Urinary bladder (tissue), 4 donors: Measurements from ENCODE around the gene INPP5E. TPM values are rescaled to one million over a fixed set of nuclear protein-coding genes. Genes with fewer than 3 reads are reported as not detected.
"Not testable (repeated sequence)": the region's sequence is repeated elsewhere in the genome, so short reads cannot be mapped to it uniquely, and the experiment has no call there.

Experiments used
- DNase-seq: peaks from one replicate; pipeline ENCODE4 v3.0.0-alpha.2; 2015; ENCODE audit errors: extremely low spot score
- H3K27ac ChIP-seq: one replicate; pipeline ENCODE4 v1.5.1; 2013; ENCODE audit warnings: low read depth, mild to moderate bottlenecking, moderate library complexity
- H3K36me3 ChIP-seq: one replicate; pipeline ENCODE4 v1.6.1; 2013; ENCODE audit warnings: mild to moderate bottlenecking, moderate library complexity; ENCODE audit not compliant: insufficient read depth
- H3K4me1 ChIP-seq: one replicate; pipeline ENCODE4 v1.6.1; 2013; ENCODE audit warnings: mild to moderate bottlenecking, moderate library complexity; ENCODE audit not compliant: insufficient read depth
- H3K4me3 ChIP-seq: one replicate; pipeline ENCODE4 v1.5.1; 2013; ENCODE audit warnings: low read depth, low read length
- WGBS: extraction: QIAGEN DNeasy Blood & Tissue Kit; methylation state at CpG from one replicate; pipeline ENCODE4 v1.1.7; 2013; 5-methylcytosine and 5-hydroxymethylcytosine counted together
- polyA plus RNA-seq: library from polyadenylated mRNA; stranded (reverse); fragments of 200-250 nt; gene quantifications from one replicate; pipeline ENCODE4 v1.2.3, GENCODE V29; 2013
- total RNA-seq: library from RNA; depleted of rRNA; stranded (reverse); fragments of >200 nt; gene quantifications from one replicate; pipeline ENCODE4 v1.2.3, GENCODE V29; 2014
- donor health status: healthy with polysubstance abuse.
- donor health status: healthy.

Gene INPP5E
- total and polyA plus RNA-seq, 2 donors: 5.3 to 12.6 TPM

- H3K4me3 ChIP-seq: no peak overlapping the region
- no peak overlapping the region for H3K27ac ChIP-seq
- peaks cover 3% of the 10 kb centered on the region for H3K36me3 ChIP-seq
- DNase-seq: no peak
- WGBS: 88% methylated on average over 37 of the region's 37 CpGs
- no peaks in the 10 kb centered on the region for H3K4me1 ChIP-seq
These were observed 5.6 kb downstream of the INPP5E start for GRCh38 chr9:136433849-136434579.

GRCh38 chr9:136433043-136433715 lies 6.5 kb downstream of the INPP5E start:
- H3K27ac ChIP-seq: no peak overlapping the region
- peaks cover 3% of the 10 kb centered on the region for H3K36me3 ChIP-seq
- DNase-seq: no peak
- no peak overlapping the region for H3K4me3 ChIP-seq
- no peaks in the 10 kb centered on the region for H3K4me1 ChIP-seq
- 94% methylated on average over 36 of the region's 36 CpGs for WGBS

- 94% methylated on average over 26 of the region's 26 CpGs for WGBS
These were observed 7.1 kb downstream of the INPP5E start for GRCh38 chr9:136432591-136432990.

GRCh38 chr9:136431782-136432350 lies 7.8 kb downstream of the INPP5E start:
- DNase-seq: no peak
- no peaks in the 10 kb centered on the region for H3K4me1 ChIP-seq
- peaks cover 3% of the 10 kb centered on the region for H3K36me3 ChIP-seq
- WGBS: 95% methylated on average over 36 of the region's 36 CpGs
- no peak overlapping the region for H3K27ac ChIP-seq
- no peak overlapping the region for H3K4me3 ChIP-seq

More at GRCh38 chr9:136432591-136432990, 7.1 kb downstream of the INPP5E start:
- H3K4me3 ChIP-seq: no peak overlapping the region
- H3K36me3 ChIP-seq: peaks cover 3% of the 10 kb centered on the region
- no peak for DNase-seq
- H3K4me1 ChIP-seq: no peaks in the 10 kb centered on the region
- H3K27ac ChIP-seq: no peak overlapping the region

GRCh38 chr9:136430588-136431234 lies 8.9 kb downstream of the INPP5E start:
- no peak overlapping the region for H3K4me3 ChIP-seq
- WGBS: 94% methylated on average over 29 of the region's 29 CpGs
- peaks cover 3% of the 10 kb centered on the region for H3K36me3 ChIP-seq
- no peaks in the 10 kb centered on the region for H3K4me1 ChIP-seq
- no peak for DNase-seq
- H3K27ac ChIP-seq: no peak overlapping the region

- Histone ChIP-seq H3K36me3 (peaks cover 3% of the 10 kb centered on the region), H3K4me3 (no peak overlapping the region), H3K4me1 (no peaks in the 10 kb centered on the region), H3K27ac (no peak overlapping the region)
- WGBS: 80% methylated on average over 32 of the region's 32 CpGs
- DNase-seq: no peak
These were observed 9.8 kb downstream of the INPP5E start for GRCh38 chr9:136429683-136430491.

- Histone ChIP-seq H3K4me1 (no peaks in the 10 kb centered on the region), H3K27ac (no peak overlapping the region), H3K36me3 (peaks cover 3% of the 10 kb centered on the region), H3K4me3 (no peak overlapping the region)
- no peak for DNase-seq
- 89% methylated on average over 21 of the region's 21 CpGs for WGBS
These were observed 10.5 kb downstream of the INPP5E start for GRCh38 chr9:136429075-136429628.

GRCh38 chr9:136426787-136427186 lies 12.9 kb downstream of the INPP5E start:
- Histone ChIP-seq H3K27ac (no peak overlapping the region), H3K4me1 (no peaks in the 10 kb centered on the region), H3K4me3 (no peak overlapping the region), H3K36me3 (peaks cover 14% of the 10 kb centered on the region)
- 87% methylated on average over 12 of the region's 12 CpGs for WGBS
- no peak for DNase-seq

GRCh38 chr9:136425367-136425766 lies 14.3 kb downstream of the INPP5E start:
- 79% methylated on average over 7 of the region's 7 CpGs for WGBS
- H3K36me3 ChIP-seq: peaks cover 14% of the 10 kb centered on the region

GRCh38 chr9:136424750-136425362 lies 14.8 kb downstream of the INPP5E start:
- Histone ChIP-seq H3K36me3 (peaks cover 11% of the 10 kb centered on the region), H3K4me3 (no peak overlapping the region), H3K27ac (no peak overlapping the region), H3K4me1 (no peaks in the 10 kb centered on the region)
- no peak for DNase-seq
- WGBS: 89% methylated on average over 27 of the region's 27 CpGs

More at GRCh38 chr9:136425367-136425766, 14.3 kb downstream of the INPP5E start:
- not testable (repeated sequence) for H3K4me3 ChIP-seq, DNase-seq, H3K4me1 ChIP-seq, H3K27ac ChIP-seq

GRCh38 chr9:136423432-136424146 lies 16.1 kb downstream of the INPP5E start:
- WGBS: 95% methylated on average over 43 of the region's 43 CpGs
- H3K27ac ChIP-seq: no peak overlapping the region
- H3K36me3 ChIP-seq: peaks cover 11% of the 10 kb centered on the region
- H3K4me3 ChIP-seq: no peak overlapping the region
- no peak for DNase-seq
- H3K4me1 ChIP-seq: no peaks in the 10 kb centered on the region

- H3K36me3 ChIP-seq: peaks cover 16% of the 10 kb centered on the region
- WGBS: 95% methylated on average over 26 of the region's 26 CpGs
- H3K4me1 ChIP-seq: no peaks in the 10 kb centered on the region
- no peak for DNase-seq
- no peak overlapping the region for H3K27ac ChIP-seq
- H3K4me3 ChIP-seq: no peak overlapping the region
These were observed 16.8 kb downstream of the INPP5E start for GRCh38 chr9:136422876-136423275.
